Peyer's patch (tissue), 4 donors: ENCODE measurements around the gene FUS.

Source experiments
- POLR2A ChIP-seq, 2 donors: fragments of 450-650 bp; IDR thresholded peaks; one replicate each; pipeline ENCODE4 v1.5.1; 2017; ENCODE audit warnings: antibody characterized with exemption in 2 of 2, mild to moderate bottlenecking in 2 of 2, moderate library complexity in 2 of 2
- TF ChIP-seq, protein P1 (sequence below), 6 experiments: fragments of 450-650 bp in 4 of 6; fragments of 200-600 bp in 2 of 6; sonication (generic) in 1 of 6; IDR thresholded peaks; one replicate each; pipeline ENCODE4 v1.5.1; 2017 to 2019; ENCODE audit warnings: antibody characterized with exemption in 6 of 6, mild to moderate bottlenecking in 3 of 6, moderate library complexity in 1 of 6

DNA sequence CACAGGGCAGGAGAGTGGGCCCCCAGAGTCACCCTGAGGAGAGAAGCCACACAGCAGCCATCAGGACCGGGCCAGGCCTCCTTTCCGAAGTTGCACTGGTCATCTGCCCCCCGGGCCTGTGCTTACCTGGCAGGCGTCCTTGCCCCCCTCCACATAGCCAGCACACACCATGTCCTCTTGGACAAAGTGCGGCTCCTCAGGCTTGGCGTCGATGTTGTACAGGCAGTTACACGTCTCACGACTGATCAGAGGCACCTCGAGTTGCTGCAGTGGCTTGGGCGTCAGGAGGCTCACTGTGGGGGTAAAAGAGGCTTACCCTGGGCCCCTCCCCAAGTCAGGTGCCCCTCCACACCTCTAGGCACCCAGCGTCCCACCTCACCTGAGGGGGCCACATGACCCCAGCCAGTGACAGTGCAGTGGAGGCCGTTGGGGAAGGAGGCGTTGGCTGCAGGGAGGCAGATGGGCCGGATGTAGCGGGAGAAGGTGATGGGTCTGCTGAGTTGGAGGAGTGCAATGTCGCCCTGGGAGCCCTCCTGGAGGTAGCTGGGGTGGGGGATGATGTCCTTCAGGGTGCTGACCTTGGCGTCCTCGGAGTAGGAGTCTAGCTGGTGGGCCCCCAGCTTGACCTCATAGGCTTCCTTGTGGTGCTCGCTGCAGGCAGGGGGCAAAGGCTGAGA is 47.5 kb upstream of the FUS start:
- TF ChIP-seq, protein P1, sequence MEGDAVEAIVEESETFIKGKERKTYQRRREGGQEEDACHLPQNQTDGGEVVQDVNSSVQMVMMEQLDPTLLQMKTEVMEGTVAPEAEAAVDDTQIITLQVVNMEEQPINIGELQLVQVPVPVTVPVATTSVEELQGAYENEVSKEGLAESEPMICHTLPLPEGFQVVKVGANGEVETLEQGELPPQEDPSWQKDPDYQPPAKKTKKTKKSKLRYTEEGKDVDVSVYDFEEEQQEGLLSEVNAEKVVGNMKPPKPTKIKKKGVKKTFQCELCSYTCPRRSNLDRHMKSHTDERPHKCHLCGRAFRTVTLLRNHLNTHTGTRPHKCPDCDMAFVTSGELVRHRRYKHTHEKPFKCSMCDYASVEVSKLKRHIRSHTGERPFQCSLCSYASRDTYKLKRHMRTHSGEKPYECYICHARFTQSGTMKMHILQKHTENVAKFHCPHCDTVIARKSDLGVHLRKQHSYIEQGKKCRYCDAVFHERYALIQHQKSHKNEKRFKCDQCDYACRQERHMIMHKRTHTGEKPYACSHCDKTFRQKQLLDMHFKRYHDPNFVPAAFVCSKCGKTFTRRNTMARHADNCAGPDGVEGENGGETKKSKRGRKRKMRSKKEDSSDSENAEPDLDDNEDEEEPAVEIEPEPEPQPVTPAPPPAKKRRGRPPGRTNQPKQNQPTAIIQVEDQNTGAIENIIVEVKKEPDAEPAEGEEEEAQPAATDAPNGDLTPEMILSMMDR (IDR thresholded peaks at IDR 0.05): no peak
- TF ChIP-seq POLR2A (IDR thresholded peaks at IDR 0.05): no peak
